Measurements from ENCODE around the gene SLC6A19.

GRCh38 chr5:1194378-1194777 is 7.0 kb upstream of the SLC6A19 start:
- TF ChIP-seq CTCF (IDR thresholded peaks at IDR 0.05) (no peak), POLR2A (IDR thresholded peaks at IDR 0.05) (no peak), EP300 (IDR thresholded peaks at IDR 0.05) (no peak)
